ENCODE data around the gene MRPL45. TPM values are rescaled to one million over a fixed set of nuclear protein-coding genes. Genes with fewer than 3 reads are reported as not detected.

The MRPL45 gene
- total and polyA plus RNA-seq, 2 of the 13 experiments (the other 11 are each of a cell fraction or from before 2014, with no cell fraction given) = 89.5 to 157 TPM

DNA sequence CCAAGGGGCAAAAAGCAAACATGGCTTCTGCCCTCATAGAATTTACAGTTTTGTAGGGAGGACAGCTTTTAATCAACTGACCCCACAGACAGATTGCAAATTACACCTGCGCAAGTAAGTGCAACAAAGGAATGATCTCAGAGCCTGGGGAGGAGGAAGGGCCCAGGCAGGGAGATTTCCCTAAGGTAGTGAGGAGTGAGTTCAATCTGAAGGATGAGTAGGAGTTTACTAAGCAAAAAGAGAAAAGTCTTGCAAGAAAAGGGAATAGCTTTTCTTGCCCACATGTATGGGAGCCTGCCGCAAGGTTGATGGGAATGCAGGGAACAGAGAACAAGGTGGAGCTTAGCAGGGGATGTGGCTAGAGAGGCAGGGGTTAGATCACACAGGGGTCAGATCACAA is 53.1 kb downstream of the MRPL45 start:
- DNase-seq (ENCODE audit: low spot score) (no peak), FAIRE-seq (no peak), ATAC-seq (no peak)
- Histone ChIP-seq H3K27ac (ENCODE audit: extremely low read length, insufficient read depth, low read length) (no peak overlapping the region), H3K9ac (ENCODE audit: insufficient read depth, low read depth, low read length) (no peak overlapping the region), H4K20me1 (ENCODE audit: insufficient read depth, low read length) (peaks cover 12% of the 10 kb centered on the region; the same call in 1 of the 2 replicates), H3K27me3 (ENCODE audit: control insufficient read depth in 1 of 2, insufficient read depth in 2 of 2, low read length in 2 of 2) (no peaks in the 10 kb centered on the region; a peak in 1 of 5 replicates), H3K9me3 (ENCODE audit: low read length) (no peaks in the 10 kb centered on the region), H3K79me2 (ENCODE audit: insufficient read depth, low read length) (peaks cover 27% of the 10 kb centered on the region), H3K4me3 (replicated peaks in 1 of 3; ENCODE audit: insufficient read depth in 1 of 3, low read depth in 2 of 3, low read length in 3 of 3) (no peak overlapping the region), H3K36me3 (replicated peaks in 1 of 2; ENCODE audit: control insufficient read depth in 1 of 2, insufficient read depth in 2 of 2, low read length in 2 of 2) (no peaks in the 10 kb centered on the region), H3K4me2 (ENCODE audit: low read depth, low read length) (no peak overlapping the region), H2AFZ (ENCODE audit: low read length) (no peak overlapping the region), H3K4me1 (ENCODE audit: insufficient read depth, low read length) (peaks cover 55% of the 10 kb centered on the region)
- TF ChIP-seq, protein P1, sequence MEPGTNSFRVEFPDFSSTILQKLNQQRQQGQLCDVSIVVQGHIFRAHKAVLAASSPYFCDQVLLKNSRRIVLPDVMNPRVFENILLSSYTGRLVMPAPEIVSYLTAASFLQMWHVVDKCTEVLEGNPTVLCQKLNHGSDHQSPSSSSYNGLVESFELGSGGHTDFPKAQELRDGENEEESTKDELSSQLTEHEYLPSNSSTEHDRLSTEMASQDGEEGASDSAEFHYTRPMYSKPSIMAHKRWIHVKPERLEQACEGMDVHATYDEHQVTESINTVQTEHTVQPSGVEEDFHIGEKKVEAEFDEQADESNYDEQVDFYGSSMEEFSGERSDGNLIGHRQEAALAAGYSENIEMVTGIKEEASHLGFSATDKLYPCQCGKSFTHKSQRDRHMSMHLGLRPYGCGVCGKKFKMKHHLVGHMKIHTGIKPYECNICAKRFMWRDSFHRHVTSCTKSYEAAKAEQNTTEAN (CRISPR knock-in tag; conservative IDR thresholded peaks at IDR 0.05) = no peak
- TF ChIP-seq SPEN (CRISPR knock-in tag; IDR thresholded peaks at IDR 0.05; ENCODE audit: low read depth) (no peak), CREB1 (IDR thresholded peaks at IDR 0.05) (no peak), CREB1 (CRISPR knock-in tag; IDR thresholded peaks at IDR 0.05) (no peak), EED (CRISPR knock-in tag; IDR thresholded peaks at IDR 0.05) (no peak), ZNF510 (CRISPR knock-in tag; IDR thresholded peaks at IDR 0.05; ENCODE audit: low read depth) (no peak), CBX2 (IDR thresholded peaks at IDR 0.05; ENCODE audit: low read depth, low read length) (no peak), CBX2 (CRISPR knock-in tag; IDR thresholded peaks at IDR 0.05; ENCODE audit: low read depth) (no peak), ATRX (CRISPR knock-in tag; IDR thresholded peaks at IDR 0.05; ENCODE audit: borderline replicate concordance) (no peak), TP53 (CRISPR knock-in tag; conservative IDR thresholded peaks at IDR 0.05) (no peak), ZNF431 (CRISPR knock-in tag; IDR thresholded peaks at IDR 0.05; ENCODE audit: borderline replicate concordance, low read depth) (no peak), NFE2L2 (IDR thresholded peaks at IDR 0.05; ENCODE audit: low read length) (no peak), ZSCAN25 (CRISPR knock-in tag; IDR thresholded peaks at IDR 0.05) (no peak), POLR2AphosphoS5 (IDR thresholded peaks at IDR 0.05; ENCODE audit: low read depth, low read length) (no peak), MTF1 (CRISPR knock-in tag; IDR thresholded peaks at IDR 0.05) (no peak)
- TF ChIP-seq, protein P2, sequence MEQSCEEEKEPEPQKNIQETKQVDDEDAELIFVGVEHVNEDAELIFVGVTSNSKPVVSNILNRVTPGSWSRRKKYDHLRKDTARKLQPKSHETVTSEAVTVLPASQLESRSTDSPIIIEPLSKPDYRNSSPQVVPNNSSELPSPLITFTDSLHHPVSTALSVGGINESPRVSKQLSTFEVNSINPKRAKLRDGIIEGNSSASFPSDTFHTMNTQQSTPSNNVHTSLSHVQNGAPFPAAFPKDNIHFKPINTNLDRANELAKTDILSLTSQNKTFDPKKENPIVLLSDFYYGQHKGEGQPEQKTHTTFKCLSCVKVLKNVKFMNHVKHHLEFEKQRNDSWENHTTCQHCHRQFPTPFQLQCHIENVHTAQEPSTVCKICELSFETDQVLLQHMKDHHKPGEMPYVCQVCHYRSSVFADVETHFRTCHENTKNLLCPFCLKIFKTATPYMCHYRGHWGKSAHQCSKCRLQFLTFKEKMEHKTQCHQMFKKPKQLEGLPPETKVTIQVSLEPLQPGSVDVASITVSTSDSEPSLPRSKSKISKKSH (CRISPR knock-in tag; IDR thresholded peaks at IDR 0.05; ENCODE audit: borderline replicate concordance) = no peak
- TF ChIP-seq, protein P3, sequence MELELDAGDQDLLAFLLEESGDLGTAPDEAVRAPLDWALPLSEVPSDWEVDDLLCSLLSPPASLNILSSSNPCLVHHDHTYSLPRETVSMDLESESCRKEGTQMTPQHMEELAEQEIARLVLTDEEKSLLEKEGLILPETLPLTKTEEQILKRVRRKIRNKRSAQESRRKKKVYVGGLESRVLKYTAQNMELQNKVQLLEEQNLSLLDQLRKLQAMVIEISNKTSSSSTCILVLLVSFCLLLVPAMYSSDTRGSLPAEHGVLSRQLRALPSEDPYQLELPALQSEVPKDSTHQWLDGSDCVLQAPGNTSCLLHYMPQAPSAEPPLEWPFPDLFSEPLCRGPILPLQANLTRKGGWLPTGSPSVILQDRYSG (CRISPR knock-in tag; IDR thresholded peaks at IDR 0.05) = no peak
- TF ChIP-seq, protein P4, sequence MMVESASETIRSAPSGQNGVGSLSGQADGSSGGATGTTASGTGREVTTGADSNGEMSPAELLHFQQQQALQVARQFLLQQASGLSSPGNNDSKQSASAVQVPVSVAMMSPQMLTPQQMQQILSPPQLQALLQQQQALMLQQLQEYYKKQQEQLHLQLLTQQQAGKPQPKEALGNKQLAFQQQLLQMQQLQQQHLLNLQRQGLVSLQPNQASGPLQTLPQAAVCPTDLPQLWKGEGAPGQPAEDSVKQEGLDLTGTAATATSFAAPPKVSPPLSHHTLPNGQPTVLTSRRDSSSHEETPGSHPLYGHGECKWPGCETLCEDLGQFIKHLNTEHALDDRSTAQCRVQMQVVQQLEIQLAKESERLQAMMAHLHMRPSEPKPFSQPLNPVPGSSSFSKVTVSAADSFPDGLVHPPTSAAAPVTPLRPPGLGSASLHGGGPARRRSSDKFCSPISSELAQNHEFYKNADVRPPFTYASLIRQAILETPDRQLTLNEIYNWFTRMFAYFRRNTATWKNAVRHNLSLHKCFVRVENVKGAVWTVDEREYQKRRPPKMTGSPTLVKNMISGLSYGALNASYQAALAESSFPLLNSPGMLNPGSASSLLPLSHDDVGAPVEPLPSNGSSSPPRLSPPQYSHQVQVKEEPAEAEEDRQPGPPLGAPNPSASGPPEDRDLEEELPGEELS (CRISPR knock-in tag; IDR thresholded peaks at IDR 0.05) = no peak
- TF ChIP-seq, protein P5, sequence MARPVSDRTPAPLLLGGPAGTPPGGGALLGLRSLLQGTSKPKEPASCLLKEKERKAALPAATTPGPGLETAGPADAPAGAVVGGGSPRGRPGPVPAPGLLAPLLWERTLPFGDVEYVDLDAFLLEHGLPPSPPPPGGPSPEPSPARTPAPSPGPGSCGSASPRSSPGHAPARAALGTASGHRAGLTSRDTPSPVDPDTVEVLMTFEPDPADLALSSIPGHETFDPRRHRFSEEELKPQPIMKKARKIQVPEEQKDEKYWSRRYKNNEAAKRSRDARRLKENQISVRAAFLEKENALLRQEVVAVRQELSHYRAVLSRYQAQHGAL (CRISPR knock-in tag; IDR thresholded peaks at IDR 0.05; ENCODE audit: not compliant biosample characterization) = no peak
- in situ Hi-C loops (cut with HindIII; ENCODE audit: extremely low pct_ligation_motif_present, low pct_unique_long_range_greater_than_20kb) = no loop called here
- CTCF ChIA-PET (ENCODE audit: low intra/inter-chr PET ratio, low total read pairs) = interaction anchor here (1.0 to 4.0 kb wide), 2 partner anchors 16 to 65 kb away, joined by 3 to 51 read pairs; no protein-coding TSS in a partner anchor
- POLR2A ChIA-PET = interaction anchor here (1.1 to 6.8 kb wide), 4 partner anchors 9 to 65 kb away, joined by 3 to 158 read pairs (median 8); no protein-coding TSS in a partner anchor
- intact Hi-C loops (cut with micrococcal nuclease; ENCODE audit: unreplicated experiment) = no loop called here
- WGBS (ENCODE audit: low lambda C conversion rate) = 100% methylated on average over 2 of the region's 2 CpGs
- BruUV-seq (replicated peaks) = no TSS peak
